GM19324 (cell line): ENCODE results near the gene ADAM12.

Experiments
- ATAC-seq: cut with Tn5 transposase; IDR thresholded peaks from one replicate; pipeline ENCODE4 v1.9.1; 2021; ENCODE audit warnings: mild to moderate bottlenecking, moderate library complexity; ENCODE audit not compliant: unreplicated experiment, low FRiP score

ADAM12 gene

DNA sequence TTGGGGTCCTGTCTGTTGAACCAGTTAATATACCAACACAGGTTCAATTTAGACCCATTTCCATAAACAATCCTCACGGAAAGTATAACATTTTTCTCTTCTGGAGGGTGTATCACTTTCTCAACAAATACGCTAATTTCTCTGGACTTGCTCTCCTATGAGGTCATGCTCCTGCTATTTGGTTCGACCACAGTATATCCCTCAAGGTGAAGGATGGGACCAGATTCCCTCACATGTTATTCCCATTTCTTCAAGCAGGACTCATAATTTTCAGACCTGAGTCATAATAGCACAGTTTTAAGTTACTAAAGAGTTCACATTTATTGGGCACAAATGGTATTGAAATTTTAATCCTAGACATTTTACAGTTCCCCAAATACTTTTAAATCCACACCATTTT, 57.2 kb downstream of the ADAM12 start:
- ATAC-seq, result no peak

DNA sequence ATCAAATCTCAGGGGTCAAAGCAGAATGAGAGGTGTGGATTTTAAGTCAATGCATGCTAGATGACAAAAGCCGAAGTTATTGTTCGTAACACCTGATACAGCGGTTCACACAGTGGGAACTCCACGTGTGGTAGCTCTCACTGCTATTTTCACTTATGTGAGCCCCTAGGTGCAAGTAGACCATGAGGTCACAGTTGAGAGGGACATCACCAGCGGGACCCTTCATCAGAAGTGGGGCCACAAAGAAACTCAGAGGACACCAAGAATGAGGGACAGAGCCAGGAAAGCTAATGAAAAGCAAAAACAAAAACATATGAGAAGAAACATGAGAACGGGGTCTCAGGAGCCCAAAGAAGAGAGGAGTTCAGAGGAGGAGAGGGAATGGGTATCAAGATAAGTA, 63.5 kb downstream of the ADAM12 start:
- no peak for ATAC-seq

DNA sequence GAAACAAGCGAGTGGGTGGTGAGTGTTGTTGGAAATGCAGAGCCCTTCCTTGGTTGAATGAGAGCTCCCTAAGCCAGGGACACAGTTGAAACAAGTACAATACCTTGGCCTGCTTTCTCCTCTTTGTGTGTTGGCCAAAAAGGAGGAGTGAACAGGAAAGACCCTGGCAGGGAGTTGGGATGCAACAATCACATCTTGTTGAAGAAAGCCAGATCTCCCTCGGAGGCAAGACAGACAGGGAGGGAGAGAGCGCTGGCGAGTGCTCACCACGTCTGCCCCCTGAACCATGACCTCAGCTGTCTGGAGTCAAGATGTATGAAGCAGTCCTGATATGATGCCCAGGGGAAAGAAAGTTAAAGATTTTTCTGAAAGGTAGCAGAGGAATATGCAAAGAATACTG, 66.8 kb downstream of the ADAM12 start:
- no peak for ATAC-seq

DNA sequence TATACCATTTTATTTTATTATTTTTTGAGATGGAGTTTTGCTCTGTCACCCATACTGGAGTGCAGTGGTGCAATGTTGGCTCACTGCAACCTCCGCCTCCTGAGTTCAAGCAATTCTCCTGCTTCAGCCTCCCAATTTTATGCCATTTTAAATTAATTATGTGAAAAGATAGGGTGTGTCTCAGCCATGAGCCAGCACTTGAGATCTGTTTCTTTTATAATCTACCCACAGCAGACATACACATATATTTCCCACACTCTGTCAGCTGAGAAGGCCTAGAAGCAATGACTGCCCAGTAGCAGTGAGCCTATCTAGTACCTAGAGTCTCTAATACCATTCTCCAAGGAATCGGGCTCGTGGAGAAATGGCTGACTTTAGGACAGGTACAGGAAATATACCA, 70.5 kb downstream of the ADAM12 start:
- ATAC-seq, result no peak

DNA sequence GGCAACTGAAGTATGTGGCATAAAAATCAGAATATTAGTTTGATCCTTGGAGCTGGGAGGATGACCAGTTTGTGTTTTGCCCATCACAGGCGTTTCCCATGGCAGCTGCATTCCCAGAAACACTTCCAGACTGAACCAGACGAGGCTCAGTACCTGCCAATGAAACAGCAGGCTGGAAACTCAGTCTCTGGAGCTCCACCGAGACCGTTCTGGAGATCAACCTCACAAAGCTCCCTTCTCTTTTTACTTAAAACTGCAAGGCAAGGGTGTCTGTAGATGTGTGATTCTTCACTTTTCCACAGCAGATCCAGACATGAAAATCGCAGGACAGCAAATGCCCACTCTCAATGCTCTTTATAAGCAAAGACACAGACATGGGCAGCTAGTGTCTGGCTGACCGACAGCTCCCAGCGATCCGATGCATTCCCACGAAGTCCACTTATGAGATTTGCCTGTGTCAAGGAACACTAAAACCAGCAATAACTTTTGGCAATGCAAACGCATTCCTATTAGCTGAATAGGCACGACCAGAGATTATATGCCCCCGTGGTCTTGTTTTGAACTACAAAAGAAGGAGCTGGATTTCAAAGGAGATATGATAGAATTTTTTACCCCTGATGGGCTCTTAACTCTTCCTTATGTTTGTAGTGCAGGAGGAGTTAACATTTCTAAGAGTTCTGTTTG, 72.6 kb downstream of the ADAM12 start:
- no peak for ATAC-seq

DNA sequence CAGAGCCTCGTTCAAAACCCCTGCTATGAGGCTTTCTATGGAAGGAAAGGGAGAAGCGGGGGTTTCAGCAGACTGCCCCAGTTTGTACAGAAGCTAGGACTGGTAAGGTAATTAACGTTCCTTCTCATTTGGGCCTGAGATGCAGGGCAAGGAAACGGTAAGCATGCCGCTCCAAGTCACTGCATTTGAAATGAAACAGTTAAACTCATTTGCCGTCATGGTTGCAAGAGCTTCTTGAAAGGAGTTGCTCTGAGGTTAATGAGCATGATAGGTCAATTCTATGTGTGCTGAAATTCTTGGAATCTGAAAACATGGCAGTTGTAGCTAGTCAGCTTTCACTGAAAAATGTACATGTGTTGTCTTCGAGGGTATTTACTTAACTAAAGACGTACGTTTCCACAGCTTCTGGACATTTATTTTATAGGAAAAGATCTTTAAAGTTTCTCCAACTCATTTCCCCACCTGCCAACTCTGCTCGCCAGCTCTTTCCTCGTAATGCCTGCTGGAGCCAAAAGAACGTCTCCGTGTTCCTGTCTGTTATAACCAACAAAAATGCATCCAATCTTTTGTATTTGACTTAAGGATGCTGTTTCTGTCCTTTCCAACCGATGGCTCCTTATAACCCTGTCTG, 73.3 kb downstream of the ADAM12 start:
- no peak for ATAC-seq

DNA sequence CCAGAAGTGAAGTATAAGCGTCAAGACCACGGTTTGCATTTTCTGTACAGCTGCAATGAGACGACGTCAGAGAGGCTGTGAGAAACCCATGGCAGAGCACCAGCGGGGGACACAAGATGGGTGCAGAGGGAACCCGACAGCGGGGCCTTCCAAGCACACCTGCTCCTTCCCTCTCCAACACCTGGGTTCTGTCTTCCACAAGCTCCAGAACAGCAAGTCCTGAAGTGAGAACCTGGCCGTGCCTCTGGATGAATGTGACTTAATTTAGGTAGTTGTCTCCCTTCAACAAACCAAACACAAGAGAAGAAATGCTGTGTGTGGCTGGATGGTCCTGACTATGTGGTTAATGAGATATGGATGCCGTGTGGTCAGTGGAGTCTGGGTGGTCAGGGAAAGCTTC, 76.1 kb downstream of the ADAM12 start:
- no peak for ATAC-seq

DNA sequence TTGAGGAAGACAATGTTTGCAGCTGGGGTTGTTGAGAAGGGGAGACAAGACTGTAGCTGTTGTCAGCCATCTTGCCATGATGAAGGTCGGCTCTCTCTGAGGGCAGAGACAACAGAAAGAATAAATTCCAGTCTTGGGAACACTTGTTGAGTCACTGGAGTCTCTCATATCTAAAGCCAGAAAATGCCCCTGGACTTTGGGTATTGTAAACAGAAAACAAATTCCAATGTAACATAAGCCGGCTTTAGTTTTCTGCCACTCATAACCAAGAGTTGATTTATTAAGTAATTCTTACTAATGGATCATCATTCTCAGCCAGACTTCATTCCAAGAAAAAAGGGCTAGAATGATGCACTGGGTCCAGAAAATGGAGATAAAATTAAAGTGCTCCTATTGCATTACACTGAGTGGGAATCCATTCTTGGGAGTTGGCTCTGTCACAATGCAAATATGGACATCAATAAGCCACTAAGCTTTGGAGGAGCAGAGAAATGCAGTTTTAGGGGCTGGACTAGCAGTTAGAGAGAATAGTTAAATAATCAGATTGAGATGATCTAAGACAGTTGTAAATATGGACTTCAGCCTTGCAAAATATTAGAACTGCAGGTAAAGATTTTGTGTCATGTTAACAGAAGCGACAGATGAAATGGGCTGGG, 78.9 kb downstream of the ADAM12 start:
- no peak for ATAC-seq

DNA sequence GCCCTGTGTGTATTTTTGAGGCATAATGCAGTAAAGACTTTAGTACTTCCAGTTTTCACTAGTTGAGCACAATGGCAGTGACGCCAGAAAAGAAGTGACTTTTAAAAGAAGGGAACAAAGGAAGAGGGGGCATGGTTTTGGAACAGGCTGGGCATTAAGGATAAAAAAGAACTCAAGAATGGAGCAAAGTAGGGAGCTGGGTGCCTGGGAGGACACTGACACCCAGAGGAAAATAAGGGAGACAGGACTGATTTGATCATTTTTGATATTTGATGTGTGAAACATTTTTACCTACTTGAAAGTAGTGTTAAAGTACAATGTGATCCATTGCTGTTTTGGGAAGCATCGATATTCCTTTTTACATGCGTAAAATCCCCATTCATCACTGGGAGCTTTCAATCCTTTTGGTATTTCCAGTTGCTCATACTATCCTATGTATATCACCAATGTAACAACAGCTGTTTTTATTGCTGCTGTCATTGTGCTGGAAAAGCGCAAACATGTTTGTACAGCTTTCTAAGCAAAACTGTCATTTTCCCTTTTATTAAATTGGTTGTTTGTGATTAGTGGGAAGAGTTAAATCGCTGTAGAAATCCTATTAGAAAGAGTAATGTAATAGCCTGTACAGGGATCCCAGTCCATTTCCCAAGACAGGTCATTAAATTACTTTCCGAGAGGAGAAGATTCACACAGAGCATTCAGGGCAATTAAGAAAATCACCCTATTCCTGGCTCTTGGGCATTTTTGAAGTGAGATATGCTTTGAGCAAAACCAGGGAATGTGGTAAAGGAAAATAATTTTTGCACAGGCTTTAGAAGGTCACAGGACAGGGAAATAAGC, 85.2 kb downstream of the ADAM12 start:
- no peak for ATAC-seq

DNA sequence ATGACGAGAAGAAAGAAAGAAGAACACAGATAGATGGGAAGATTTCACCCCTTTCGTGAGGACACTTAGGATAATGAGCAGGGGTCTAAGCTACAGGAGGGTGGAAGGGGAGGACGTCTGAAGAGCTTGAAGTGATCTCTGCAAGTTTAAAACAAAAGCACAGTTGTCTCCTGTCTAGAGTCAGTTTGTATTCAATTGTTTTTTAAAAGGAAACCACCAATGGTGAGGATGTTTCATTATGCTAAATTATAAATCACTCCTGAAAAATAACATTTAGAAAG, 85.9 kb downstream of the ADAM12 start:
- no peak for ATAC-seq

DNA sequence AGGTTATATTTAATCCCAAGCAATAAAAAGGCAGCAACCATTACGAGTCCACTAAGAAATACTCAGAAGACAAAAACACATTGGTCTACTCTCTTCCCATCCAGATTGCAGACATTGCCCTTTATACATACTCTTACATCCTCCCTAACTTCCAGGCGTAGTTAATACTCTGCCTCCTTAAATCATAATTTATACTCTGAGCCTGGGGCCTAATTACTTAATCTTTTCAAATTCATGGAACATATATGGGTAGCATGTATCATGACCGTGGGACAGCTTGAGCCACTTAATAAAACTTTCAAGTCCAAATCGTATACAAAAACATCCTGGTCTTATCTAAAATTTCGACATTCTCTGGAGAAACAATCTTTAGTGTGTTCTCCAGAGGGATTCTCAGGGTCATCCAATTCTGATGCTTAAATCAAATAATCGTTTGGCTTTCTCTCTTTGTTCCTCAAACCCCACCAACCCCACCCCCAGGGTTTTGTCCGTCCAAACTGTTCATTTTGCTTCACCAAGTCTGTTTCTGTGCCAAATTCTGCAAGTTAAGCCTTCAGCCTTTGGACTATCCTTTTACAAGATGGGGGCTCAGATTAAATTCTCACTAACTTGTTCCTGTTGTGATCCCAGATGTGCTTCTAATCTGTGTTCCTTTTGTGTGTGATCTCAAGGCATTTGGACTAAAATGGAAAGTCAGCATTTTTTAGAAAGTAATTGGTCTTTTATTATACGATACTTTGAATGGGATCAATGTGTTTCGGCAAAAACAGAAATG, 86.4 kb downstream of the ADAM12 start:
- ATAC-seq, result no peak

DNA sequence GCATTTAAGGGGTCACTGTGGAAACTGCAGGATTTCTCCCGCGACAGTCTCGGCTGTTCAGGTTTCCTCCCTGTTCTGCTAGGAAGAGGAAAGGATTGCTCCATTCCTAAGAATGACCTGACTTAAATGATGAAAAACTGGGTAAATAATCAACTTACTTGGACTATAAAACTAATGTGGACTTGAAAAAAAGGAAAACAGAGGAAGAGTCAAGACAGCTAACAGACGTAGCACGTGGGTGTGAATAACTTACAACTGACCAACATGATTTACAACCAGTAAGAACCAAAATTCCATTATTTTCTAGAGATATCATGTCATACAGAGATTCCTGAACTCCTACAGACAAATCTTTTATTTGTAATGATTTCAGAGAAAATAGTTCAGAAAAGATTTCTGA, 93.8 kb downstream of the ADAM12 start:
- no peak for ATAC-seq

DNA sequence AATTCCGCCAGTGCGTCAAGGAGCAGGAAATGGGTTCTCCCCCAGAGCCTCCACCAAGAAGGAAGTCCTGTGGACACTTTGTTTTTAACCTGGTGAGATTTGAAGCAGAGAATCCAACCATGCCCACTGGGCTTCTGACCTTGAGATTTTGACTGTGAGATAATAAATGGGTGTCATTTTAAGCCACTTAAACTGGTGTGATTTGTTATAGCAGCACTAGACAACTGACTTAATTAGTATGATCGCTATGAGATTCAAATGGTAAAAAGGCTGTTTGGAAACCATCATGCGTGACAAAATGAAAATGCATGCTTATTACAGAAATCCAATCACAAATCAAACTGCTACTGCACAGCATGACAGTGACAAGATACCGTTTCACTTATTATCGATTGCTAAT, 98.0 kb downstream of the ADAM12 start:
- ATAC-seq, result no peak

DNA sequence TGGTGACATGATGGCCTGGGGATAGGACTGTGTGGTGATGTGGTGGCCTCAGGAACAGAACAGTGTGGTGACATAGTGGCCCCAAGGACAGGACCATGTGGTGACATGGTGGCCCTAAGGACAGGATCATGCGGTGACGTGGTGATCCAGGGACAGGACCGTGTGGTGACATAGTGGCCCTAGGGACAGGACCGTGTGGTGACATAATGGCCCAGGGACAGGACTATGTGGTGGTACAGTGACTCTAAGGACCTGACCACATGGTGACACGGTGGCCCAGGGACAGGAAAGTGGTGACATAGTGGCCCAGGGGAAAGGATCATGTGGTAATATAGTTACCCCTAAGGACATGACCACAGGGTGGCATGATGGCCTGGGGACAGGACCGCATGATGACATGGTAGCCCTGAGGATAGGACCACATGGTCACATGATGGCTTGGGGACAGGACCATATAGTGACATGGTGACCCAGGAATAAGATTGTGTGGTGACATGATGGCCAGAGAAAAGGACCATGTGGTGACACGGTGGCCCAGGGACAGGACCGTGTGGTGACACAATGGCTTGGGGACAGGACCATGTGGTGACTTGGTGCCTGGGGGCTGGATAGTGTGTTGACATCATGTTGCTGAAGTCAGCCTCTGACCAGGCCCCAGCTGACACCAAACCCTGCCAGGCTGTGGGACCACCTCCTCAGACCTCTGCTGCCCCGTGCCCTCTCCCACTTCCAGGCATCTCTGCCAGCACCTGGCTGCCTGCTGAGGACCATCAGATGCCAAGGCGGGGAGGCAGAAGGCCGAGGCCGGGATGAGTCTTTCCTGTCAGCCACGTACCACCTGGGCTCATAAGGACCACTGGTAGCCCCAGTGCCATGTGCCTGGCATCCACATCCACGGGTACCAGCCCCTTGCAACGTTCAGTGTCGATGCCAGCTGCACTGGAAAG, 99.5 kb downstream of the ADAM12 start:
- ATAC-seq, result no peak

DNA sequence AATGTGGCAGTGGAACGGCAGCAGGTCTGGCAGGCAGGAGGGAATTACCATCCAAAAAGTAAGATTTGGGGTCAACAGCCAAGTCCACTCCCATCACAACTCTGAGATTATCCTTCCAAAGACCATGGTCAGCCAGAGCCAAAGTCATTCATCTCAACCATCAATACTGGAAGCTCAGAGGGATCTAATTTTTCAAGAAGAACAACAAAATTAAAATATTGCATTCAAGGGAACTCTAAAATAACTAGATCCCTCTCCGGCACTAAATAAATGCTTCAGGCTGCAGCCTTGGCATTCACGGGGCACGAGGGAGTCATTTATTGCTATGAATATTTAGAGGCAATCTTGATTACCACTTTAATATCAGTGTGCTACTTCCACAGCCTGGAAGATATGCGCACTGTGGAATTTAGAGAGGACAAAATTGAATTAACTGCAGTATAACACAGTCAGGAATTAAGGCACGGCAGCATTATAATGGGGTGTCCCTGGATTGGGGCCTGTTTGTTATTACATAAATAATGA, 102.0 kb downstream of the ADAM12 start:
- ATAC-seq, result no peak

DNA sequence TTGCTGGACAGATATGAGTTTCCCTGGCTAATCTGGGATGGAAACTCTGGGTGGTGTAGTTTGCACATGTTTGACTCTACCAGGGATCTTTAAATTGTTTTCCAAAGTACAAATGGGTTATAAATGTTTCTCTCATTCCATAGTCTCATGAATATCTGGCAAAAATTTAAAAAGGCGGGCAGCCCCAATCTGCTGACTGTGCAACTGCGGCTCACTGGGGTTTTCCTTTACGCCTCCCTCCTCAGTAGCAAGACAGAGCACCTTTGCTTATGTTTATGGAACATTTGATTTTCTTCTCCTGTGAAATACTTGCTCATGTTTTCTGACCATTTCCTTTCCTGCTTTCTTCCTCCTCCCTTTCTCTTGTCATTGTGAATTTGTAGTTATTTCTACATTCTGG, 105.0 kb downstream of the ADAM12 start:
- ATAC-seq, result no peak

DNA sequence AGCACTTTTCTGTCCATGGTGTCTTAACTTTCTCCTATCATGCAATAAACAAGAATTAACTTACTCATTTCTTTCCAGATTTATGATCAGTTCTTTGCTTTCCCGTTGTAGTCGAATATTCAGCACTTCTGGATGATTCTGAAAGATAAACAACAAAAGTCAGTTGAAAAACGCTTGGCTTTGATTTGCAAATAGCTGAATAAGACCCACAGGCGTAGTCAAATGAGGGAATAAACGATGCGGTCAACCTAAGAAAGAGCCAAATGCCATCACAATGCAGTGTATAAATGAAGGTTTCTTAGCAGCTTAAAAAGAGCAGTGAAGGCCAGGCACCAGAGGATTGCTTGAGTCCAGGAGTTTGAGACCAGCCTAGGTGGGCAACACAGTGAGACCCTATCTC, 109.4 kb downstream of the ADAM12 start:
- no peak for ATAC-seq

DNA sequence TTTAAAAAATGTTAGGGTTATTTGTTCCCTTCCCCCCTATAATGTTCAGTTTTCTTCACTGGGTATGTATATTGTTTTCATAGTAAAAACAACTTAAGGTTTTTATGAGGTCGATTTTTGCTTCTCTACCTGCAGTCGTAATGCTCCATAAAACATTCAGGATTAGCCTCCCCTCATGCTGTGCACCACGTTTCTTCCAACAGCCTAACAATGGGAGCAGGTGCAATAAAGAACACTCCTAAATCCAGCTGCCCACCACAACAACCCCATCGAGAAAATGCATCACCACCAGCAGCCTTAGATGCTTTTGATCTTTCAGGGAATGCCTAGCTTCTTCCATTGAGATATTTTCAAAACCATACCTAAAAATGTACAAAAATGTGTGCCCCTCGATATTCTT, 111.1 kb downstream of the ADAM12 start:
- ATAC-seq, result no peak

DNA sequence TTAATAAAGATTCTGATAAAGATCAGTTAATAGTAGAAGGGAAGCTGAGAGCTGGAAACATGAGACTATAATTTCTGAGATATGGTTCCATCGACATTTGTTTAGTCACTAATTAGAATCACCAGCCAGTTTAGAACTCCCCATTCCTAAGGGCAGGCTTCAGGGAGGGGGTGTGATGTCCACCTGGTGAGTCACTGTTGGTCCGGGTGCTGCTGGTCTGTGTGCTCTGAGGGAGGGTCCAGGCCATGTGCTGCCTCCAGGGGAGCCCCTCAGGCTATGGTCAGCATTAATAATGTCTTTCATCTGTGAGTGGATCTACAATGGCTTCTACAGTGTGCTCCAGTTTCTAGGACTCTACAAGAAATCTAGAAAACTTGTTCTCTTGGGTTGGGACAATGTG, 115.8 kb downstream of the ADAM12 start:
- ATAC-seq, result no peak
